Heart right ventricle (tissue), 16 donors: ENCODE results near the gene RCAN2. TPM values are rescaled to one million over a fixed set of nuclear protein-coding genes. Genes with fewer than 3 reads are reported as not detected.

Experiments
- ATAC-seq, 8 donors: fragments of 200-7000 bp; cut with Tn5 transposase; one replicate each; pipeline ENCODE4 v1.9.1; 2020; ENCODE audit warnings: mild to moderate bottlenecking in 8 of 8, moderate library complexity in 8 of 8, moderate number of reproducible peaks in 1 of 8
- DNase-seq, 2 donors: peaks; one replicate each; pipeline ENCODE4 v3.0.0-alpha.2; 2020
- H3K27ac ChIP-seq, 10 donors: fragments of 200-600 bp; sonication (generic) in 2 of 10; one replicate each; pipeline versions ENCODE4 v1.5.0 to v1.8.0; 2020 to 2022; ENCODE audit warnings: mild to moderate bottlenecking in 3 of 10
- H3K27me3 ChIP-seq, 7 donors: fragments of 200-600 bp; one replicate each; pipeline ENCODE4 v1.8.0; 2021 to 2022; ENCODE audit warnings: mild to moderate bottlenecking in 2 of 7
- H3K36me3 ChIP-seq, 9 donors: fragments of 200-600 bp; sonication (generic) in 1 of 9; one replicate each; pipeline versions ENCODE4 v1.5.0 to v1.8.0; 2020 to 2022; ENCODE audit warnings: mild to moderate bottlenecking in 2 of 9
- H3K4me1 ChIP-seq, 9 donors: fragments of 200-600 bp; sonication (generic) in 1 of 9; one replicate each; pipeline versions ENCODE4 v1.5.0 to v1.8.0; 2020 to 2022; ENCODE audit warnings: mild to moderate bottlenecking in 4 of 9
- H3K4me3 ChIP-seq, 10 donors: fragments of 200-600 bp; sonication (generic) in 2 of 10; one replicate each; pipeline versions ENCODE4 v1.5.0 to v1.8.0; 2020 to 2022; ENCODE audit warnings: mild to moderate bottlenecking in 7 of 10, moderate library complexity in 2 of 10
- H3K9me3 ChIP-seq, 11 donors: fragments of 200-600 bp in 10 of 11; sonication (generic) in 2 of 11; one replicate each; pipeline versions ENCODE4 v1.5.0 to v1.8.0; 2013 to 2022; ENCODE audit warnings: mild to moderate bottlenecking in 2 of 11, control low read depth in 1 of 11, moderate library complexity in 1 of 11
- CTCF ChIP-seq, 9 donors: fragments of 200-600 bp; sonication (generic) in 2 of 9; IDR thresholded peaks; one replicate each; pipeline versions ENCODE4 v1.5.0 to v1.8.0; 2021 to 2022; ENCODE audit warnings: antibody characterized with exemption in 9 of 9, mild to moderate bottlenecking in 5 of 9, moderate library complexity in 1 of 9
- whole genome bisulfite sequencing, 2 donors: extraction: QIAGEN DNeasy Blood & Tissue Kit; methylation state at CpG; one replicate each; pipeline ENCODE4 v1.1.7; 2013; ENCODE audit warnings: inconsistent platforms in 1 of 2; 5-methylcytosine and 5-hydroxymethylcytosine counted together
- intact Hi-C, 10 donors: fragments of 100-400 bp; cut with DNase I; formaldehyde crosslinking; loops; one replicate each; pipeline versions ENCODE4 v1.11.1 to v1.14.2; 2022
- polyA plus RNA-seq, 2 donors: library from polyadenylated mRNA; stranded (reverse); fragments of 200-250 nt; gene quantifications; one replicate each; pipeline ENCODE4 v1.2.3, GENCODE V29; 2013
- total RNA-seq, 10 donors: library from RNA; stranded (reverse); fragmentation: NEBNext Ultra II Directional in 3 of 10; extraction: Animal tissue kit (Norgen Biotek cat#: 25700) in 3 of 10; gene quantifications; one replicate each; pipeline versions ENCODE4 v1.2.1 to v1.2.4, GENCODE V29; 2021 to 2023
- donor health status: Arrhythmogenic right ventricular cardiomyopathy.
- donor health status: ischemic (EF 13 %, LVEDD 7.1; RV severe dilation, severe dysfunction).
- donor health status: healthy with polysubstance abuse.
- donor health status: DM: no; HTN: yes; CAD: no.
- donor health status: DM: no; HTN: no; CAD: no.
- donor health status: ischemic (EF 25% LVEDD 6.9; RV normal size, moderate dysfunction).
- donor health status: ischemic (EF 25% LVEDD 5.7; RV mildly dilated, moderate dysfunction).
- donor health status: healthy.
- donor health status: DM: yes; HTN: yes; CAD: no.
- donor health status: Ischemic cardiomyopathy.
- donor health status: ischemic (EF 35%, LVEDD 5.7; RV mildly dilated, moderate dysfunction).
- donor health status: nonischemic (EF 11% LVEDD 7.7; RV severe dilation, severe dysfunction).
- donor health status: DM: yes; HTN: yes; CAD: no.
- donor health status: PGD.
- donor health status: ischemic (EF 29% LVEDD 5.4; RV normal size, mild dysfunction).
- donor health status: nonischemic (EF 23%, LVEDD 6.1; RV moderate dilation, normal function).

Gene RCAN2
- total and polyA plus RNA-seq, 12 donors, result 51.0 to 352 (median 298) TPM

GRCh38 chr6:46312654-46313053 is 178.6 kb downstream of the RCAN2 start:
- DNase-seq, result no peak
- Histone ChIP-seq H3K9me3 (no peaks in the 10 kb centered on the region), H3K4me3 (no peak overlapping the region), H3K36me3 (no peaks in the 10 kb centered on the region), H3K27ac (peak overlapping the region in 1 of 10 donors; percentile 14), H3K4me1 (peaks cover 0 to 30% (median 7%) of the 10 kb centered on the region in 9 donors), H3K27me3 (no peaks in the 10 kb centered on the region)
- peak in 4 of 8 donors; percentile 21 to 86 (median 46) for ATAC-seq
- 82 to 93% methylated on average over 3 of the region's 3 CpGs for WGBS, 2 donors
- intact Hi-C loops, result no loop called here
- TF ChIP-seq CTCF (IDR thresholded peaks at IDR 0.05), result no peak

GRCh38 chr6:46310196-46310595 is 181.1 kb downstream of the RCAN2 start:
- H3K4me3 ChIP-seq, result no peak overlapping the region

DNA sequence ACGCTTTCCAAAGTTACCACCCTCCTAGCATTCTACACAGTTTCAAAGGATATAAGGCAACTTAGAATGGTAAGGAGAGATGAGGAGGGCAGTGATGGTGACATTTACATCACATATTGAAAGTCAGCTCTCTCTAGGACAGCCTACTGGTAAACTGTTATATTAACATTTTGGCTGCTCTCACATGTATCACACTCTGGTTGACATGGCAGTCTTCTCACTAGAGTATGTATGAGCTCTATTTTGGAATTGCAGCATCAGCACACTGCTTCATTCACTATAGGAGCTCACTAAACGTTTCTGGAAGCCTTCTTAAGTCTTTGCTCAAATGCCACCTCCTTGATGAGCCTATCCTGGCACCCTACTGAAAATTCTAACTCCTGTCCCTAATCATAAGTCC is 184.8 kb downstream of the RCAN2 start:
- intact Hi-C loops, result no loop called here
- H3K4me1 ChIP-seq, result peaks cover 0 to 37% (median 12%) of the 10 kb centered on the region in 9 donors
- peaks cover 0 to 8% (median 0%) of the 10 kb centered on the region in 11 donors for H3K9me3 ChIP-seq
- peak in 3 of 8 donors; percentile 20 to 52 (median 35) for ATAC-seq
- H3K27me3 ChIP-seq, result no peaks in the 10 kb centered on the region
- no peak overlapping the region for H3K27ac ChIP-seq
- TF ChIP-seq CTCF (IDR thresholded peaks at IDR 0.05), result no peak
- 59 to 65% methylated on average over 2 of the region's 2 CpGs for WGBS, 2 donors
- no peak overlapping the region for H3K4me3 ChIP-seq
- H3K36me3 ChIP-seq, result no peaks in the 10 kb centered on the region
- DNase-seq, result no peak

More at GRCh38 chr6:46310196-46310595, 181.1 kb downstream of the RCAN2 start:
- Histone ChIP-seq H3K4me1 (peaks cover 0 to 40% (median 13%) of the 10 kb centered on the region in 9 donors), H3K27ac (no peak overlapping the region), H3K9me3 (no peaks in the 10 kb centered on the region), H3K27me3 (no peaks in the 10 kb centered on the region), H3K36me3 (no peaks in the 10 kb centered on the region)
- DNase-seq (no peak), ATAC-seq (no peak)
- intact Hi-C loops, result no loop called here
- TF ChIP-seq CTCF (IDR thresholded peaks at IDR 0.05), result no peak
- 76 to 93% methylated on average over 1 of the region's 1 CpG for WGBS, 2 donors

- Histone ChIP-seq H3K4me1 (peaks cover 0 to 37% (median 12%) of the 10 kb centered on the region in 9 donors), H3K9me3 (peaks cover 0 to 8% (median 0%) of the 10 kb centered on the region in 11 donors), H3K27me3 (no peaks in the 10 kb centered on the region), H3K4me3 (no peak overlapping the region), H3K36me3 (no peaks in the 10 kb centered on the region), H3K27ac (no peak overlapping the region)
- ATAC-seq (peak in 4 of 8 donors; percentile 15 to 40 (median 38)), DNase-seq (no peak)
- WGBS, 2 donors, result 79 to 83% methylated on average over 3 of the region's 3 CpGs
- intact Hi-C loops, result no loop called here
- no peak for TF ChIP-seq CTCF (IDR thresholded peaks at IDR 0.05)
Observed at GRCh38 chr6:46305833-46306232, 185.4 kb downstream of the RCAN2 start.
